GM21723 (cell line): ENCODE measurements around the gene TXK.

Source experiments
- ATAC-seq: cut with Tn5 transposase; IDR thresholded peaks from one replicate; pipeline ENCODE4 v1.9.1; 2021; ENCODE audit warnings: mild to moderate bottlenecking, moderate library complexity; ENCODE audit not compliant: unreplicated experiment

Gene TXK

GRCh38 chr4:48064349-48064748, 69.7 kb downstream of the TXK start:
- peak; percentile 54 for ATAC-seq

GRCh38 chr4:48058617-48059530, 75.2 kb downstream of the TXK start:
- no peak for ATAC-seq

GRCh38 chr4:48051078-48051477, 83.0 kb downstream of the TXK start:
- ATAC-seq: no peak

GRCh38 chr4:48049483-48049882, 84.6 kb downstream of the TXK start:
- ATAC-seq: no peak

GRCh38 chr4:48047896-48048295, 86.2 kb downstream of the TXK start:
- ATAC-seq: no peak

GRCh38 chr4:48047421-48047844, 86.6 kb downstream of the TXK start:
- peak; percentile 96 for ATAC-seq

GRCh38 chr4:48046059-48046458, 88.0 kb downstream of the TXK start:
- no peak for ATAC-seq

GRCh38 chr4:48044298-48044697, 89.8 kb downstream of the TXK start:
- no peak for ATAC-seq

- no peak for ATAC-seq
Measured at GRCh38 chr4:48043504-48043903, 90.5 kb downstream of the TXK start.

GRCh38 chr4:48042979-48043461, 91.0 kb downstream of the TXK start:
- ATAC-seq: no peak

GRCh38 chr4:48041535-48042137, 92.4 kb downstream of the TXK start:
- no peak for ATAC-seq

- no peak for ATAC-seq
Measured at GRCh38 chr4:48039561-48039960, 94.5 kb downstream of the TXK start.

- ATAC-seq: no peak
Measured at GRCh38 chr4:48038666-48039065, 95.4 kb downstream of the TXK start.

GRCh38 chr4:48037117-48037462, 97.0 kb downstream of the TXK start:
- ATAC-seq: no peak

GRCh38 chr4:48035952-48036351, 98.1 kb downstream of the TXK start:
- ATAC-seq: no peak

- ATAC-seq: peak; percentile 31
Measured at GRCh38 chr4:48033825-48034413, 100.1 kb downstream of the TXK start.

GRCh38 chr4:48033412-48033811, 100.6 kb downstream of the TXK start:
- ATAC-seq: no peak

GRCh38 chr4:48032721-48033120, 101.3 kb downstream of the TXK start:
- ATAC-seq: no peak

- no peak for ATAC-seq
Measured at GRCh38 chr4:48031802-48032525, 102.1 kb downstream of the TXK start.

- no peak for ATAC-seq
Measured at GRCh38 chr4:48030470-48030869, 103.6 kb downstream of the TXK start.

GRCh38 chr4:48028696-48029095, 105.4 kb downstream of the TXK start:
- peak; percentile 60 for ATAC-seq
